Activated naive CD4-positive, alpha-beta T cell treated with anti-CD3 and anti-CD28 coated beads, Interleukin-2, amount 50 U/mL, for 16 hours (primary cell): ENCODE measurements around the gene GPR158.
"Not testable (repeated sequence)": the region's sequence is repeated elsewhere in the genome, so short reads cannot be mapped to it uniquely, and the experiment has no call there.

ENCODE experiments used
- DNase-seq: peaks from one replicate; pipeline ENCODE4 v3.0.0-alpha.2; 2020

GPR158 gene

GRCh38 chr10:25308278-25308677, 133.5 kb downstream of the GPR158 start:
- DNase-seq: no peak

DNA sequence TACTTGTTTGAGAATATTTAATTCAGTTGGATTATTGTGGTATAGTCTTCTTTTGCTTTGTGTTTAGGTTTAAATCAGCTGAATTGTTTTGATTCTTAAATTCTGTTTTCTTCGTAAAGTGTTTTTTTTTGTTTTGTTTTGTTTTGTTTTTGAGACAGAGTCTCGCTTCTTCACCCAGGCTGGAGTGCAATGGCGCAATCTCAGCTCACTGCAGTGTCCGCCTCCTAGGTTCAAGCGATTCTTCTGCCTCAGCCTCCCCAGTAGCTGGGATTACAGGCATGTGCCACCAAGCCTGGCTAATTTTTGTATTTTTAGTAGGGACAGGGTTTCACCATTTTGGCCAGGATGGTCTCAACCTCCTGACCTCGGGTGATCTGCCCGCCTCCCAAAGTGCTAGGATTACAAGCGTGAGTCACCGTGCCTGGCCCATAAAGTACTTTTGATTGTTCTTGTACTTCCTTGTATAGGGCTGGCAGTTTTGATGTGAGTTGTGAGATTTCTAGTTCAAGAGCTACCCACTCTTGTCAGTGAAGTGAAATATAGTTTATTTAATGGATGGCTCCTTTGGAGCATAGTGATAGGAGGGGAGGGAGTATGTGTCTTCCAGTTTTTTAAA, 142.9 kb downstream of the GPR158 start:
- DNase-seq: not testable (repeated sequence)

DNA sequence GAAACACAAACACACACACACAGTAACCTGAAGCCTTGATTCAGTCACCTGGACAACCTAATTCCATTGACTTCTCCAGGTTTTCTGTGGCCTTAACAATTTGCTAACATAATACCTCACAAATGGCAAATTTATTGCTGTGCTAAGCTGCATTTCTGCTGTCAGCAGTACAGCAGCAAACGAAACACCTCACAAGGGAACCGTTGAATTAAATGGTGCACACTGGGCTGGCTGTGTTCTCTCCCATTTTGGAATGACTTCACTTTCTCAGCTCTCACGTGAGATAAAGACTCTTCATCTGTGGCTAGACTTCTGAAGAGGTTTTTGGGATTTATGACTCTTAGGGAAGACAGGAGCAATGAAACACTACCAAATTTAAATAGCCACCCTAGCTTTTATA, 152.5 kb downstream of the GPR158 start:
- no peak for DNase-seq

GRCh38 chr10:25328361-25328760, 153.6 kb downstream of the GPR158 start:
- no peak for DNase-seq

DNA sequence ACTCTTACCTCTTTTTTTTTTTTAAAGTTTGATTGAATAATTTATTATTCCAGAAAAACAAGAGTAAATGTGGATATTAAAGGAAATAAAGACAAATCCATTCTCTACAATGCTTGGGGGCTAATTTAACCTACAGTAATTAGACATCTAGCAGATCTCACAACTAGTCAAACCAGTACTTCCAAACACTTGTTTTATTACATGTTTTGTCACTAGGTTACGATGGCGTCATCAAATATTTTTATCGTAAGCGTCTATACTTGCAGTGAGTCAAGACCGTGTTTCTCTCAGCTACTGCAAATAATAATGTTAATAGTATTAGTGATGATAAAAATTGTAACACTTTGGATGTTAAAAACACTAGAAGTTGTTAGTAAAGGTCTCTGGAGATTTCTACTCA, 154.8 kb downstream of the GPR158 start:
- not testable (repeated sequence) for DNase-seq

DNA sequence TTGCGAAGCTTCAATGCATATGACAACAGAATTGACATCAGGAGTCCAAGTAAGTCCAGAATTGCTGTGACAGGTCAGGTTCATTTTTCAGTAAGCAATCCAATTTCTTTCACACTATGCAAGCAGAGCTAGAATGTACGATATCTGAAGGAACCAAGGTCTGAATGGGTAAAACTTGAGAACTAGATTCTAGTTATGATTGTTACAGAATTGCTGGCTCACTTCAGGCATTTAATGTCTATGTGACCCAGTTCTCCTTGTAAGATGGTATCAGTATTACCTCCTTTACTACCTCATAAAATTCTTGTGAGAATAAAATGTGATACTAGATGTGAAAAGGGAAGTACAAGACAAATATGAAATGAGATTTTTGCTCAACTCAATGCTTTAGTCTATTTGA, 159.6 kb downstream of the GPR158 start:
- no peak for DNase-seq

DNA sequence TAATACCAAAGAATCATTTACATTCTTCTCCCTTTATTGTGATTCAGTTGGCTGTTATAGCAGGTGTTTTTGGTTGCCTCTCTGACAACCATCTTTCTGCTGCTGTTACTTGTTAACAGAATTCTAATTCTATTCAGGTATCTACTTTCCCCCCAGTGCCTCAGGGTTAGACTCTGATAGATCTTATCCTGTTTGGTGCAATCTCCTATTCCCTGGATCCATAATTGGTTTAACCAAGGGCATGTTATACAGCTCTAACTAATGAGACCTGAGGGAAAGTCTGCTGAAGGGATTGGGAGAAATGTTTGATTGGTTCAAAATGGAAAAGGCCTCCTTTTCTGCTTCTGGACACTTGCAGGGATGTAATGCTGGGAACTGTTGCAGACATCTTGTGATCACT, 161.5 kb downstream of the GPR158 start:
- DNase-seq: no peak

- no peak for DNase-seq
These were observed 163.5 kb downstream of the GPR158 start for GRCh38 chr10:25338271-25338670.

DNA sequence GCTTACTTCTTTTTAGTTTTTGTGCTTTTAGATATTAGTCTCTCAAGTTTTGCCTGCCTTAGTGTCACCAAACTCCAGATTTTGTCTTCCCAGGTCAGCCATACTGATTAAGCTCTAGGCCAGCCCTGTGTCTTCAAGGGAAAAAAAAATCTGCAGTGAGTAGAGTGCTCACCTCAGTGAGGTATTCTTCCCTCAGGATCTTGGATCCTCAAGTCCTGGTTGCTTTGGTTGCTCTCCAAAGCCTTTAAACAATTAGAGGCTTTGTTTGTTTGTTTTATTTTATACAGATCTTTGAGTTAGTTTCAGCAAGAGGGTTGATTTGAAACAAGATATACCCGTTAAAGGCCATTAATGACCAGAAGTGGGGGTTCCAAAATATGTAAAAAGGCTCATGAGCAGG, 165.2 kb downstream of the GPR158 start:
- DNase-seq: no peak

- no peak for DNase-seq
These were observed 174.7 kb downstream of the GPR158 start for GRCh38 chr10:25349520-25349919.

- DNase-seq: no peak
These were observed 181.8 kb downstream of the GPR158 start for GRCh38 chr10:25356609-25357008.

DNA sequence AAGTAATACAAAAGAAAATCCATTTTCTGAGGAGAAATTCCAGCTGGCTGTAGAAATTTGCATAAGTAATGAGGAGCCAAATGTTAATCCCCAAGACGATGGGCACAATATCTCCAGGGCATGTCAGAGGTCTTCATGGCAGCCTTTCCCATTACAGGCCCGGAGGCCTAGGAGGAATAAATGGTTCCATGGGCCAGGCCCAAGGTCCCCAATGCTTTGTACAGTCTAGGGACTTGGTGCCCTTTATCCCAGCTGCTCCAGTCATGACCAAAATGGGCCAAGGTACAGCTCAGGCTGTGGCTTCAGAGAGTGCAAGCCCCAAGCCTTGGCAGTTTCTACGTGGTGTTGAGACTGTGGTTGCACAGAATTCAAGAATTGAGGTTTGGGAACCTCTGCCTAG, 182.5 kb downstream of the GPR158 start:
- DNase-seq: no peak

- no peak for DNase-seq
These were observed 207.4 kb downstream of the GPR158 start for GRCh38 chr10:25382029-25382810.

DNA sequence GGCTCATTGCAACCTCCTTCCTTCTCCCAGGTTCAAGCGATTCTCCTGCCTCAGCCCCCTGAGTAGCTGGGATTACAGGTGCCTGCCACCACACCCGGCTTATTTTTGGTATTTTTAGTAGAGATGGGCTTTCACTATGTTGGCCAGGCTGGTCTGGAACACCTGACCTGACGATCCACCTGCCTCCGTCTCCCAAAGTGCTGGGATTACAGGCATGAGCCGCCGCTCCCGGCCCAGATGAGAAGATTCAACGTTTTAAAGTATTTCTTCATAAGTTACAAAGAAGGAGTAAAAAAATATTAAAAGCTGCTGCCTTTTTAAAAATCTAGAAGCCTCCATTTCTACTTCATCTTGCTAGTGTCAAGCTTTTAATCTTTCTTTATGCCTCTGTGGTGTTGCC, 208.1 kb downstream of the GPR158 start:
- not testable (repeated sequence) for DNase-seq

DNA sequence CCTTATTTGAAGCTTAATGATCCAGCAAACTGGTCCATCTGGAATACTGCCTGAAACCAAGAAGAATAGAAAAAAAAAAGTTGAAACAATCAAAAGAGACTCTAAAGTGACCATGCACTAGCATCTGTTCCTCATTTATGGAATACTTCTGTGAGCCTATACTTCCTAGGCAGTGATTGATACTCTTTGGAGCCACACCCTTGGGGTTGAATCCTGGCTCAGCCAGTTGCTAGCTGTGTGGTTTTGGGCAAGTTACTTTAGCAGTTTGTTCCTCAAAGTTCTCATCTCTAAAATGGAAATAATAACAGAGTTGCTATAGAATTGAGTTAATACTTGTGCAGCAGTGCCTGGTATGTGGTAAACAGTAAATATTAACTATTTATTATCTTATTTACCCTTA, 208.9 kb downstream of the GPR158 start:
- no peak for DNase-seq

DNA sequence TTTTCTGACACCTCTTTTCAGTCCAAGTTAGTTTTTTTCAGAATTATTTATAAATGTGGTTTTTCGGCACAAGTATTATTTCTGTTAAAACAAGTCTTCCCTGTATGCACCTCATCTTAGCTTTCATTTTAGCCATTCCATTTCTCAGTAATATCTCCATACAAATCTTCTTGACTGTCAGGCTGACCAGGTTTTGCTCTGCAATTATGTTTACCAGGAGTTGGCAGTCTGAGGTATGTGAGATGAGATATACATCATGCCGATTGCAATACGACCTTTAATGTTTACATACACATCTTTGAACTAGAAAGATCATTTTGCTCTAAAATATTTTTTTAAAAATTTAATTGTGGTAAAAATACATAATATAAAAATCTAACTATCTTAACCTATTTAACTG, 209.8 kb downstream of the GPR158 start:
- DNase-seq: no peak

DNA sequence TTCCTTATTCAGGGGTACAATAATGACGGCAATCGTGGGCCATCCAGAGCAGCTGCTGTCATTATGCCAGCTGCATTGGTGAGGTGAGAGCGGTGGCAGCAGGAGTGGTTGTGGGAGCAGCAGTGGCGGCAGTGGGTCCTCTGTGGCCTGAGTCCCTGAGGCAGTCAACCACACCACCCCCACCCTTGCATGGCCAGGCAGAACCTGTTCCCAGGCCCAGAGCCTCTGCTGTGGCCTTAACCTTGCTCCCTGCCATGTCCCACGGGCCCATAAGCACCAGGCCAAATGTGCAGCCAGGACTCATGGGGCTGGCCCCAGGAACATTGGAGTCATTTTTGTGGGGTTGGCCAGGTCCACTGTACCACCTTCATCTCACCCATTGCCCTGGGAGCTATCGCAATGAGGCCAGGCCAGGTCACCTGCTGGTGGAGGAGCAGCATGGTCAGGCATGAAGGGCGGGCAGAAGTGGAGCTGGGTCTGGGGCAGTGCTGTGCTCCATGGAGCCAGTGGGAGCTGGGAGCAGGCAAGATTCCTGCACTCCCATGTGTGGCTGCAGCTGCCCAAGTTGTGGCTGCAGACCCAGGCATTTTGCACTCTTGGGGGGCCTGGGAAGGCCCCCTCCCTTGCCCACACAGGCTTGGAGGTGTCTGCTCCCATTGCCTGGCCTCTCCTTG, 213.5 kb downstream of the GPR158 start:
- no peak for DNase-seq

GRCh38 chr10:25388862-25389206, 214.0 kb downstream of the GPR158 start:
- no peak for DNase-seq

- no peak for DNase-seq
These were observed 215.9 kb downstream of the GPR158 start for GRCh38 chr10:25390733-25391132.

DNA sequence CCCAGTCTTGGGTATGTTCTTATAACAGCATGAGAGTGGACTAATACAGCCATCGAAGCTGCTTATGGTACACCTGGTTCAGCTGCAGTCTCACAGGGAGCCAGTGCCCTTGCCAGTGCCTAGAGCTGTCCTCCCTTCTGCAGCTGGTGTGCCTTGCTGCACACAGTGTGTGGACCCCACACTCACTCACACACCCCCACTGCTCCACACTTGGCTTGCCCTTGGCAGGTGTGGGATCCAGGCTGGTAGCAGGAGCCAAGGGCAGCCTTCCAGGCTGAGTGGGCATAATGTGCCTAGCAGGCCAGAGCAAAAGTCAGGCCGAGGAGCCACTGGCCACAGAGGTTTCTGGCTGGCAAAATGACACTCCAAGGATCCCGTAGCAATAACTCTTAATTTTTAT, 217.3 kb downstream of the GPR158 start:
- DNase-seq: no peak

- no peak for DNase-seq
These were observed 218.8 kb downstream of the GPR158 start for GRCh38 chr10:25393621-25394020.

DNA sequence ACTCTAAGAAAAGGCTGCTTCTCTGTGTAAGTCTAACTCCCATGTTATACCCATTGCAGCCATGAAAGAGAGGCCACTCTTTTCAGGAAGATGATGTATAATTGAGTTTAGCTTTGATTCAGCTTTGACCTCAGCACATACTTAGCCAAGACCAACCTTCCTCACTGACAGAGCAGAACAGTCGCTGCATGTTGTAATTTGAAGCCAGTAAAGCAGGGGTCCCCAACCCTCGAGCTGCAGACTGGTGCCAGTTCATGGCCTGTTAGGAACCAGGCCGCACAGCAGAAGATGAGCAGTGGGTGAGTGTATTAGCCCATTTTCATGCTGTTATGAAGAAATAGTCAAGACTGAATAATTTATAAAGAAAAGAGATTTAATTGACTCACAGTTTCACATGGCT, 223.9 kb downstream of the GPR158 start:
- no peak for DNase-seq

DNA sequence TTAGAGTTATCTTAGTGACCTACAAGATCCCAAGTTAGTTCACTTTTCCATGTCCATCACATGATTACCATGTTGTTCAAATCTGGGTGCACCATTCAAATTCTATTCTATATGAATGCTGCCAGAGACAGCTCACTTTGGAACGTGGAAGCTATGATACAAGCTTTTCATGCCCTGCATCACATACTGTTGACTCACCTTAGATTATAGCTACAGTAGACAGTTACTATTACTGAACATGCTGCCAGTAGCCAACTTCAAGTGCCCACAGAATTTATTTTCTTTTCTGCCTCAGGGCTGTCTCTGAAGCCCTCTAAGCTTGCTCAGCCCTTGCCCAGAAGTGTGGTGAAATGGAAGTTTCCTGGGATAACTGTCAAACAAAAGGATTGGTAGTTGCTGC, 231.1 kb downstream of the GPR158 start:
- no peak for DNase-seq

- no peak for DNase-seq
These were observed 242.8 kb downstream of the GPR158 start for GRCh38 chr10:25417611-25418010.
